GM23338 (cell line): Measurements from ENCODE around the gene CTSW. TPM values are rescaled to one million over a fixed set of nuclear protein-coding genes. Genes with fewer than 3 reads are reported as not detected.

ENCODE experiments used
- ATAC-seq: fragments of 200-7000 bp; cut with Tn5 transposase; 3 replicates; pipeline ENCODE4 v1.9.1; 2020
- DNase-seq: peaks from one replicate; pipeline ENCODE4 v3.0.0-alpha.2; 2015; ENCODE audit warnings: low spot score
- H2AFZ ChIP-seq: fragments of 200-600 bp; sonication (generic); 2 replicates; pipeline ENCODE4 v1.8.0; 2016; ENCODE audit warnings: antibody characterized with exemption, mild to moderate bottlenecking, moderate library complexity
- H3F3A ChIP-seq: fragments of 200-600 bp; sonication (generic); replicated peaks from 2 replicates; pipeline ENCODE4 v1.8.0; 2017; ENCODE audit warnings: antibody characterized with exemption, mixed run types, low read depth
- H3K27ac ChIP-seq: fragments of 200-600 bp; sonication (generic); 2 replicates; pipeline ENCODE4 v1.6.1; 2016; ENCODE audit warnings: low read depth
- H3K27me3 ChIP-seq: fragments of 200-600 bp; sonication (generic); 2 replicates; pipeline ENCODE4 v1.8.0; 2016; ENCODE audit warnings: mild to moderate bottlenecking, mixed run types, moderate library complexity; ENCODE audit not compliant: insufficient read depth
- H3K36me3 ChIP-seq: fragments of 200-600 bp; sonication (generic); 2 replicates; pipeline ENCODE4 v1.8.0; 2016; ENCODE audit warnings: mild to moderate bottlenecking; ENCODE audit not compliant: insufficient read depth
- H3K4me1 ChIP-seq: fragments of 200-600 bp; sonication (generic); 2 replicates; pipeline ENCODE4 v1.8.0; 2016; ENCODE audit warnings: mild to moderate bottlenecking, moderate library complexity; ENCODE audit not compliant: insufficient read depth
- H3K4me2 ChIP-seq: fragments of 200-600 bp; sonication (generic); 2 replicates; pipeline ENCODE4 v1.7.1; 2017; ENCODE audit warnings: mixed run types
- H3K4me3 ChIP-seq: fragments of 200-600 bp; sonication (generic); 2 replicates; pipeline ENCODE4 v1.6.1; 2016; ENCODE audit warnings: mixed run types
- H3K79me2 ChIP-seq: fragments of 200-600 bp; sonication (generic); replicated peaks from 2 replicates; pipeline ENCODE4 v1.8.0; 2017; ENCODE audit warnings: mild to moderate bottlenecking; ENCODE audit not compliant: insufficient read depth
- H3K9me2 ChIP-seq: fragments of 200-600 bp; sonication (generic); 2 replicates; pipeline ENCODE4 v1.8.0; 2017; ENCODE audit not compliant: insufficient read depth
- H4K20me1 ChIP-seq: fragments of 200-600 bp; sonication (generic); replicated peaks from 2 replicates; pipeline ENCODE4 v1.8.0; 2017; ENCODE audit warnings: mild to moderate bottlenecking; ENCODE audit not compliant: insufficient read depth
- H3K27ac Mint-ChIP-seq: 2 replicates; pipeline ENCODE4 v1.8.0; 2020; ENCODE audit warnings: inconsistent platforms, mild to moderate bottlenecking, moderate library complexity, mixed read lengths
- H3K27me3 Mint-ChIP-seq: 3 replicates; pipeline ENCODE4 v1.8.0; 2022; ENCODE audit warnings: low read depth, mild to moderate bottlenecking, moderate library complexity, mixed read lengths, inconsistent platforms; ENCODE audit not compliant: insufficient read depth, poor library complexity
- H3K36me3 Mint-ChIP-seq: 3 replicates; pipeline ENCODE4 v1.8.0; 2021; ENCODE audit warnings: low read depth, mild to moderate bottlenecking, inconsistent platforms, moderate library complexity, mixed read lengths
- H3K4me1 Mint-ChIP-seq: 3 replicates; pipeline ENCODE4 v1.8.0; 2020; ENCODE audit warnings: mild to moderate bottlenecking, inconsistent platforms, mixed read lengths
- H3K4me3 Mint-ChIP-seq: 3 replicates; pipeline ENCODE4 v1.8.0; 2021; ENCODE audit warnings: moderate library complexity, mild to moderate bottlenecking, inconsistent platforms, mixed read lengths
- H3K9me3 Mint-ChIP-seq: 3 replicates; pipeline ENCODE4 v1.8.0; 2020; ENCODE audit warnings: moderate library complexity, mild to moderate bottlenecking, inconsistent platforms, mixed read lengths
- CREB1 ChIP-seq: fragments of 250-450 bp; sonication (Bioruptor Pico); IDR thresholded peaks from 2 replicates; pipeline ENCODE4 v1.5.0; 2020; ENCODE audit warnings: low read depth, mild to moderate bottlenecking, moderate library complexity
- CTCF ChIP-seq, 2 experiments: fragments of 200-600 bp in 1 of 2; sonication (generic) in 1 of 2; conservative IDR thresholded peaks; 2 replicates each; pipeline versions ENCODE4 v1.5.1 to v1.6.1; 2016 to 2017; ENCODE audit warnings: antibody characterized with exemption in 2 of 2, low read depth in 2 of 2, mild to moderate bottlenecking in 2 of 2, moderate library complexity in 1 of 2
- ETS1 ChIP-seq: IDR thresholded peaks from 2 replicates; pipeline ENCODE4 v1.6.1; 2016; ENCODE audit warnings: antibody characterized with exemption
- EZH2 ChIP-seq: fragments of 200-600 bp; sonication (generic); IDR thresholded peaks from one replicate; pipeline ENCODE4 v1.8.0; 2017; ENCODE audit warnings: antibody characterized with exemption, mild to moderate bottlenecking, low read depth; ENCODE audit not compliant: unreplicated experiment
- EZH2phosphoT487 ChIP-seq: fragments of 200-600 bp; sonication (generic); IDR thresholded peaks from one replicate; pipeline ENCODE4 v1.8.1; 2018; ENCODE audit warnings: antibody characterized with exemption; ENCODE audit not compliant: unreplicated experiment
- JUNB ChIP-seq: IDR thresholded peaks from one replicate; pipeline ENCODE4 v1.6.1; 2016; ENCODE audit warnings: antibody characterized with exemption; ENCODE audit not compliant: unreplicated experiment
- NANOG ChIP-seq: IDR thresholded peaks from 2 replicates; pipeline ENCODE4 v1.6.1; 2016; ENCODE audit warnings: antibody characterized with exemption, borderline replicate concordance
- POLR2AphosphoS5 ChIP-seq: IDR thresholded peaks from 2 replicates; pipeline ENCODE4 v1.6.1; 2016; ENCODE audit warnings: antibody characterized with exemption, low read depth
- REST ChIP-seq: IDR thresholded peaks from one replicate; pipeline ENCODE4 v1.6.1; 2018; ENCODE audit warnings: antibody characterized with exemption; ENCODE audit not compliant: unreplicated experiment
- STAT1 ChIP-seq: IDR thresholded peaks from one replicate; pipeline ENCODE4 v1.6.1; 2016; ENCODE audit warnings: antibody characterized with exemption; ENCODE audit not compliant: unreplicated experiment
- ZNF114 ChIP-seq: fragments of 250-450 bp; sonication (Bioruptor Pico); IDR thresholded peaks from 2 replicates; pipeline ENCODE4 v1.5.0; 2020; ENCODE audit warnings: mild to moderate bottlenecking, moderate library complexity
- ZNF331 ChIP-seq: fragments of 250-450 bp; sonication (Bioruptor Pico); IDR thresholded peaks from 2 replicates; pipeline ENCODE4 v1.5.0; 2020; ENCODE audit warnings: low read depth, mild to moderate bottlenecking, moderate library complexity
- ZNF462 ChIP-seq: fragments of 250-450 bp; sonication (Bioruptor Pico); IDR thresholded peaks from 2 replicates; pipeline ENCODE4 v1.5.0; 2020; ENCODE audit warnings: mild to moderate bottlenecking, moderate library complexity
- polyA plus RNA-seq: library from polyadenylated mRNA; unstranded; fragments of >200 nt; fragmentation: Nextera tagmentation; extraction: Ambion mirVana; gene quantifications from 2 replicates; pipeline ENCODE4 v1.2.1, GENCODE V29; 2016
- total RNA-seq: library from RNA; depleted of rRNA; stranded (reverse); fragments of >200 nt; shearing (Covaris generic); gene quantifications from 2 replicates; pipeline ENCODE4 v1.2.3, GENCODE V29; 2014

Gene CTSW
- total and polyA plus RNA-seq, 2 experiments from 2014 or later: not detected

- no peaks in the 10 kb centered on the region for H3K79me2 ChIP-seq
- no peak overlapping the region for H3K27ac ChIP-seq
- no peak for ATAC-seq
- H3K4me2 ChIP-seq: no peak overlapping the region
- peaks cover 40% of the 10 kb centered on the region for H3K27me3 Mint-ChIP-seq
- H3K36me3 ChIP-seq: no peaks in the 10 kb centered on the region; the same call in 1 of the 2 replicates
- TF ChIP-seq EZH2: no peak
- no peak for TF ChIP-seq ETS1
- TF ChIP-seq POLR2AphosphoS5: no peak
- no peak for TF ChIP-seq CTCF (conservative IDR thresholded peaks at IDR 0.05; ENCODE audit: low read depth in 2 of 2)
- TF ChIP-seq REST: no peak
- TF ChIP-seq EZH2phosphoT487: no peak
- no peak for TF ChIP-seq STAT1
- TF ChIP-seq JUNB: no peak
- TF ChIP-seq CREB1 (CRISPR knock-in tag): no peak
- TF ChIP-seq ZNF114 (CRISPR knock-in tag): no peak
- no peak for TF ChIP-seq ZNF462
- TF ChIP-seq ZNF331 (CRISPR knock-in tag): no peak
- TF ChIP-seq NANOG: no peak
- peaks cover 29% of the 10 kb centered on the region for H3K27me3 ChIP-seq
- H3K4me3 ChIP-seq: no peak overlapping the region
- no peak for DNase-seq
- no peak overlapping the region for H3K4me3 Mint-ChIP-seq
- no peaks in the 10 kb centered on the region for H3K9me2 ChIP-seq
- no peaks in the 10 kb centered on the region; the same call in 1 of the 2 replicates for H3K4me1 ChIP-seq
- H3K36me3 Mint-ChIP-seq: peaks cover 4% of the 10 kb centered on the region; the same call in 1 of the 3 replicates
- H3F3A ChIP-seq: peaks cover 9% of the 10 kb centered on the region; the same call in 1 of the 2 replicates
- H2AFZ ChIP-seq: no peak overlapping the region
- no peak overlapping the region for H3K27ac Mint-ChIP-seq
- H3K4me1 Mint-ChIP-seq: peaks cover 8% of the 10 kb centered on the region
- H3K9me3 Mint-ChIP-seq: no peaks in the 10 kb centered on the region; the same call in 2 of the 3 replicates
- no peaks in the 10 kb centered on the region; the same call in 1 of the 2 replicates for H4K20me1 ChIP-seq
Measured at GRCh38 chr11:65870307-65870658, 9.4 kb upstream of the CTSW start.
